LHCN-M2 (cell line): ENCODE measurements around the gene TRAF3IP1. TPM values are rescaled to one million over a fixed set of nuclear protein-coding genes. Genes with fewer than 3 reads are reported as not detected.

Experiments used
- DNase-seq: peaks from one replicate; pipeline ENCODE4 v3.0.0-alpha.2; 2012; ENCODE audit warnings: low read depth
- total RNA-seq: library from RNA; depleted of rRNA; stranded (reverse); fragments of >200 nt; gene quantifications from 2 replicates; pipeline ENCODE4 v1.2.3, GENCODE V29; 2014; rRNA removed

Gene TRAF3IP1
- total RNA-seq, 1 experiment from 2014 or later: 8.5 TPM

DNA sequence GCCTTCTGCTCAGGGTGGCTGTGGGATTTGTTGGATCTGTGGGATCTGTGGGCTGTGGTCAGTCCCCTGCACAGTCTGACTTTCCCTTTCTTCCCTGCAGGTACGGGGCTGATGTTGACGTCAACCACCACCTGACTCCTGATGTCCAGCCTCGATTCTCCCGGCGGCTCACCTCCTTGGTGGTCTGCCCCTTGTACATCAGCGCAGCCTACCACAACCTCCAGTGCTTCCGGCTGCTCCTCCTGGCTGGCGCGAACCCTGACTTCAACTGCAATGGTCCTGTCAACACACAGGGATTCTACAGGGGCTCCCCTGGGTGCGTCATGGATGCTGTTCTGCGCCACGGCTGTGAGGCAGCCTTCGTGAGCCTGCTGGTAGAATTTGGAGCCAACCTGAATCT is 123.9 kb downstream of the TRAF3IP1 start:
- DNase-seq: no peak

DNA sequence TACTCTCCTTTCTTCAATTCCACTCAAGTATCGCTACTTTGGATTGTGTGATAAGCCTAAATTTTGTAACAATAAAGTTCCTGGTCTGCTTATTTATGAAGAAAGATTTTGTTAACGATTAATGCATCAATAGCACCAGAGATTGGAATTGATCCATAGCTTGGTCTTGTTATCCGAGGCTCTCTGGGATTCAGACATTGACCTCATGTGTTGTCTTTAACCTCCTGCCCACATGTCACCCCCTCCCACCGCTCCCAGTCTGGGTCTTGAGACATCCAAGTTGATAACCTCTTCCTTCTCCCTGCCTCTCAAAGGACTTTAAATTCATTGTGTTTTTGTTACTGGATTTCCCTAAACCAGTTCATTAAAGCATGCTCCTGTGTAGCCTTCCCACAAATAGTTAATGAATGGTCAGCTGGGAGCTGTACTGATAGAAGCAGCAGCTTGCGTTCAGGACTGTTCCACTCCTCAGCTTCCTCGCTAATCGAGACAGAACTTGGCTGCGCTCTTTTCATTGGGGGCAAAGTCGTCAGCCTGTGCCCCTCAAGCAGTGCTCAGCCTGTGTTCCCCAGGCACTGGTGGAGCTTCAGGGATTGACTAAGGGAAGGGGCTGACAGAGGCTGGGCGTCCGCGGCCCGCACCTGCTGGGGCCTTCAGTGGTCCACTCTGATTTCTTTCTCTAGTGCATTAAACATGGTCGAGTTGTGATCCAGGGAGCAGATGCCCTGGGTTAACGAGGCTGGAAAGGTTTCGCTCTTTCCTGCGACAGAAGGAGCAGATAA is 125.3 kb downstream of the TRAF3IP1 start:
- DNase-seq: no peak

DNA sequence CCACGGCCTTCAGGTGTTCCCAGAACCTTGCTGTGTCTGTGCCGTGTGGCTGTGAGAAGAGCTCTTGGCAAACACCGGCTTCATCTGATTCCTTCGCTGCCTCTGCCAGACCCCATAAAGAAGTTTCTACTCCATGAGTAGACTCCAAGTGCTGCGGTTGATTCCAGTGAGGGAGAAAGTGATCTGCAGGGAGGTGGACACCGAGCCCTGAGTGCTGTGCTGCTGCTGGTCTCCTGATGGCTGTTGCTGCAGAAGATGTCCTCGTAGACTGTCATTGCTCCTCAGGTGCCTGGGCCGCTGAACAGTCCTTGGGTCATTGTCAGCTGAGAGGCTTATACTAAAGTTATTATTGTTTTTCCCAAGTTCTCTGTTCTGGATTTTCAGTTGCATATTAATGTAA is 126.1 kb downstream of the TRAF3IP1 start:
- no peak for DNase-seq

DNA sequence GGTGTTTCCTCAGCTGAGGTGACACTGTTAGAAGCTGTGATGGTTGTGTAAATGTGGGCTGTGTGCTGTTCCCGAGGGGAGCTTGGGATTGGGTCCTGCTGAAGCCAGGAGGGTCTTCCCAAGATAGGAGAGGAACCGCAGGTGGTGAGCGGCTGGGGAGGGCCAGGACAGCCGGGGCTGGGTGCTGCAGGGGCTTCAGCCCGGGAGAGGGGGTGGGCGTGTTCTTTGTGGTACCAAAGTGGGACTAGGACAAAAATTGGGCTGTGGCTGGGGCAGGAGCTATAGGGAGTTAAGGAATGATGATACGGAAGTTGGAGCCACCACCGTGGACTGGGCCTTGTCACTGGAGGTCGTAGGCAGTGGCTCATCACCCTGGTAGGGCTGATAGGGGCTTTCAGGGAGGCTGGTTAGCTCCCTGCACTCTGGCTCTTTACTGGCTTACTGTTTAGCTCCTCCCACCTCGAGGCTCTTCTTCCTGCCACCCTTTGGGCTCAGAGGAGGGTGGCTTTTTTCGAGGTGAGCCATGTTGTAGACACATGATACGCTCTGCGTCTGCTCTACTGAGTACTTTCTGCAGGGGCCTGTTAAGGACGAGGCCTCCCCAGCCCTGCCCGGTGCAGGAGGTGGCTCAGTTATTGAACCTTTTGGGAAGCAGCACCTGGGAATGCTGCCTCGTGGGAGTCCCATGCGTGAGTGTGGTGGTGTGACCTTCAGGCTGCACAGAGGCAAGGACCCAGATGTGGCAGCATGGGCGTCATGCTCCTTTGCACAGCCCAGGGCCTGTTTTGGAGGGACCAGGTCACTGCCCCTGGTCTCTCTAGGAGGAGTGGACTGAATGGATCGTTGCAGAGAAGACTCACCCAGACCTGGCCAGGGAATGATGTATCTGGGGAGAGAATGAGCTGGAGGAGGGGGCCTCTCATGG is 128.0 kb downstream of the TRAF3IP1 start:
- DNase-seq: no peak

DNA sequence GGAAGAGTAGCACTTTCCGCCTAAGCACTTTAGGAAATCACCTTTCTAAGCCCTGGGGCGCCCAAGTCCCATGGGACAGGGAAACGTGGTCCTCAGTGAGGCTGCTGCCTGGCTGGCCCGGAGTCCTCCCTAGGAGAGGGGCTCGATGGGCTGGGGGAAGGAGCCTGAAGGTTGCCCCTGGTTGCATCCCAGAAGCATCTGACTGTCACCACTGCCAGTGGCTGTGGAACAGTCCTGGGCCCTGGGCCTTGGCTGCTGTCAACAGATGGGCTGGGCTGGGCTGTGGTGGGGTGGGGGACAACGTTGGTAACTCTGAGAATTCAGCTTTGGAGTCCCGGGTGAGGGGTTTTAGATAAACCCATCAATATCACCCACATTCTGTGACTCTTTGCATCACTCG is 128.9 kb downstream of the TRAF3IP1 start:
- DNase-seq: no peak

DNA sequence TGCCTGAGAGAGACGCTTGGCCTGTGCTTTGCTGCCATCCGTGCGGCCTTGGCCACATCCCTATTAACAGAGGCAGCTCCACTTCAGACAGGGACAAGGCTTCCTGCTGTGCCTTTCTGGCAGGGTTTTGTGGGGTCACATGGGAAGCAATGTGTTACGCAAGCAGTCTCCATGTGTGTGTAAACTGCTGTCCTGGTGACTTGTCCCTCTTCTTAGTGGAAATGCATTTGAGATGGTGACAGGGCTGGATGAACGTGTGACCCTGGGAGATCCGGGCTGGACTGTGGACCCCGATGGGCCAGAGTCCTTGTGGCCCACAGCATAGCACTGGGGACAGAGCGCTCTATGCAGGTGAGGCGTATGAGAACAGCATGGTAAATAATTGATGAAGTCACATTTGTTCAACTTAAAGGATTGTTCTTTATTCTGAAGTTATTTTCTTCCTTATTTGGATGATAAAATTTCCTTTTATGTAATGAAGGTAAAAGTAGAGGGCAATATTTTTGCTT is 129.6 kb downstream of the TRAF3IP1 start:
- no peak for DNase-seq

DNA sequence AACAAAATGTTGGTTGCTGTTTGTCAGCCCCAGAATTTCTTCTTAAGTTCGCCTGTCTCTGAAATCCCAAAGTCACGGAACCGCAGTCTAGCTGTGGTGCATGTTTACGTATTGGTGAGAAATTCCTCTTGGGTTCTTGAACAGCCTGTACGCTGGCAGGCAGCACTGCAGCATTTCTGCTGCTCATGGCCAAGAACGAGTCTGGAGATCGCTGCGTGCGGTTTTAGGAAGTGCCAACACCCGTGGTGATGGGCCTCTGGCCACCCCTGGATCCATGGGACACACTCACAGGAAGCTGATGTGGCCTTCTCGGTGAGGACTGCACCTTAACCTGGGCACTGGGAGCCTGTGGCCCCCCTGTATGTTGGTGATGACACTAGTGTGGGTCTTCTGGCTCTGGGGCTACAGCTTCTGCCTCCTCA is 130.1 kb downstream of the TRAF3IP1 start:
- no peak for DNase-seq

Other genes with a start within 250 kb of the TRAF3IP1 start
- gene ESPNL, start 220.2 kb upstream of the TRAF3IP1 start, total RNA-seq: 9.7 and 14.2 TPM in 2 replicates
- gene KLHL30, start 181.8 kb upstream of the TRAF3IP1 start, total RNA-seq: 0.96 and 2.1 TPM in 2 replicates
- gene ERFE, start 161.5 kb upstream of the TRAF3IP1 start, total RNA-seq: 24.2 and 25.6 TPM in 2 replicates
- gene ILKAP, start 116.8 kb upstream of the TRAF3IP1 start, total RNA-seq: 16.0 and 22.9 TPM in 2 replicates
- 13.1 and 21.9 TPM in 2 replicates for gene HES6, start 80.5 kb upstream of the TRAF3IP1 start, total RNA-seq
- 3.4 and 3.9 TPM in 2 replicates for gene PER2, start 31.9 kb upstream of the TRAF3IP1 start, total RNA-seq
- gene ASB1, start 106.4 kb downstream of the TRAF3IP1 start, total RNA-seq: 23.8 and 30.4 TPM in 2 replicates